SJSA1 (cell line): ENCODE results near the gene CYP27B1. TPM values are rescaled to one million over a fixed set of nuclear protein-coding genes. Genes with fewer than 3 reads are reported as not detected.

ENCODE experiments used
- DNase-seq, 2 experiments: peaks; one replicate each; pipeline ENCODE4 v3.0.0-alpha.2; 2015 to 2020; ENCODE audit warnings: low spot score in 2 of 2, low read depth in 1 of 2
- H3K27ac ChIP-seq: fragments of 250-450 bp; sonication (Bioruptor Pico); 2 replicates; pipeline ENCODE4 v1.5.1; 2020; ENCODE audit warnings: mild to moderate bottlenecking, moderate library complexity
- H3K27me3 ChIP-seq: fragments of 250-450 bp; sonication (Bioruptor Pico); replicated peaks from 2 replicates; pipeline ENCODE4 v1.5.1; 2020; ENCODE audit warnings: mild to moderate bottlenecking, moderate library complexity
- H3K36me3 ChIP-seq: fragments of 250-450 bp; sonication (Bioruptor Pico); 2 replicates; pipeline ENCODE4 v1.5.1; 2020; ENCODE audit warnings: mild to moderate bottlenecking
- H3K4me1 ChIP-seq: fragments of 250-450 bp; sonication (Bioruptor Pico); replicated peaks from 2 replicates; pipeline ENCODE4 v1.6.1; 2021; ENCODE audit warnings: mild to moderate bottlenecking
- H3K4me3 ChIP-seq: fragments of 250-450 bp; sonication (Bioruptor Pico); 2 replicates; pipeline ENCODE4 v1.5.1; 2020; ENCODE audit warnings: mild to moderate bottlenecking
- H3K9me3 ChIP-seq: fragments of 250-450 bp; sonication (Bioruptor Pico); replicated peaks from 2 replicates; pipeline ENCODE4 v1.5.1; 2020; ENCODE audit warnings: mild to moderate bottlenecking
- total RNA-seq: library from RNA; depleted of rRNA; stranded (reverse); fragments of >200 nt; shearing (Covaris generic); gene quantifications from 2 replicates; pipeline ENCODE4 v1.2.3, GENCODE V29; 2014

The CYP27B1 gene
- total RNA-seq, 1 experiment from 2014 or later: 12.9 TPM

DNA sequence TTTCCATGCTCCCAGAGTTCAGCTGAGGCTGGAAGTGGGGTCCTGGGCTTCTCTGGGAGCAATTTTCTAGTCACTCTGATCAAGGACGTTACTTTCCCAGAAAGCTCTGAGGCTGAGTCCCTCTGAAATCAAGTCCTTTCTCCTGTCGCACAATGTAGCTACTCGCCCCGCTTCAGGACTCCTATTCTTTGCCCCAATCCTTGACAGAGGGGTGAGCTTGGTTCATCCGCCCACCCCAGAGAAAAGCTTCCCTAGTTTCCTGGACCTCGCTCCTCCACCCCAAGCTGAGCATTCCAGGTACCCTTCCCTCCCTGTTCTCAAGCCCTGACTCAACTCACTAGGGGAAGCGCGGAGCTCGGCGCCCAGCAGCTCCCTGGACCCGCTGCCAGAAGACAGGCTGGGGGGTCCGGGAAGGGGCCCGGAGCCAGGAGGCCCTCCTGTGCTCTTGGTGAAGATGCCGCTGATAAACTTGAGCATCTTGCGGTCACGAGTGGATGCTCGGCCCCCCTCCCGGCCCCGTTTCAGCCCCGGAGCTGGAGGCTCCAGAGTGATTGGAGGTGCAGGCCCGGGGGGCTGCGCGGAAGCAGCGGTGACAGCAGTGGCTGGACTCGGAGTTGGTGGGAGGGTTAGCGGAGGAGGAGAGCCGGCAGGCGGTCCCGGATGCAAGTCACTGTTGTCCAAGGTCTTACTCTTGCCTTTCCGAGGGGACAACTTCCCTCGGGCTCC, 30.0 kb downstream of the CYP27B1 start:
- Histone ChIP-seq H3K36me3 (peaks cover 7% of the 10 kb centered on the region), H3K4me3 (no peak overlapping the region), H3K27me3 (peaks cover 98% of the 10 kb centered on the region), H3K4me1 (peaks cover 27% of the 10 kb centered on the region), H3K9me3 (peaks cover 16% of the 10 kb centered on the region), H3K27ac (no peak overlapping the region)
- peak in 1 of 2 experiments; percentile 95 for DNase-seq

DNA sequence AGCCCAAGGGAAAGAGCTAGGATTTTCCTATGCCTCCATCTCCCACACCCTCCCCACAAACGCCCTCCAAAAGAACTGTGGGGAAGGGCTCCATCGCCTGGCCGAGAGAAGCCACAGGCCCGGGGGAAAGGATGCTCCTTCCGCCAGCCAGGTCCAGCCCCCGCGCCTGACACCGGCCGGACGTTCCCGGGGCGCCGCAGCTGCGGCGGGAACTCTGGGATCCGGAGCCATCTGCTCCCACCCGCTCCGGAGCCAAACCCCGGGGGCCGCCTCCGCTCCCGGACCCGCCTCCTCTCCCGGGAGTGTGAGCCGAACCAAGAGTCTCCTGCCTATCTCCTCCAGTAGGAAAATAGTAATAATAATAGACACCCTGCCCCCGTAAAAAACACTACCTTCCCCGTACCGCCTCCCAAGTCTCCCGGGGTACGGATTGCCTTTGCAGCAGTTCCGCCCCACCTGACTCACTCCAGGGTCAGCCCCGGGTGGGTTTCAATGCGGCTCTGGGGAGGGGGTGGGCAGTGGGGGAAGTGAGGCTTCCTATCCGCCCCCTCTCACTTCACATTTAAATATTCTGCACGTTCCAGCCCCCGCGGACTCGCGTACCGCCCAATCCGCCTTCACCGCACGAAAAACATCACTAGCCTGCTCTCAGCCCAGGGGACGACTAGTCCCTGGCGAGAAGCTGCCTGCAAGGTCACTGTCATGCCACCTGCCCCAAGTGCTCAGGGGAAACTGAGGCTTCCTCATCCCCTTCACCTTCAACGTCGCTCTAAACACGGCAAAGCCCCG, 30.7 kb downstream of the CYP27B1 start:
- H3K27me3 ChIP-seq: peaks cover 98% of the 10 kb centered on the region
- peaks cover 27% of the 10 kb centered on the region for H3K4me1 ChIP-seq
- H3K9me3 ChIP-seq: peaks cover 16% of the 10 kb centered on the region
- no peak overlapping the region for H3K27ac ChIP-seq
- peaks cover 7% of the 10 kb centered on the region for H3K36me3 ChIP-seq
- peak overlapping the region; percentile 0; the same call in 1 of the 2 replicates for H3K4me3 ChIP-seq
- peak in 1 of 2 experiments; percentile 99 for DNase-seq

DNA sequence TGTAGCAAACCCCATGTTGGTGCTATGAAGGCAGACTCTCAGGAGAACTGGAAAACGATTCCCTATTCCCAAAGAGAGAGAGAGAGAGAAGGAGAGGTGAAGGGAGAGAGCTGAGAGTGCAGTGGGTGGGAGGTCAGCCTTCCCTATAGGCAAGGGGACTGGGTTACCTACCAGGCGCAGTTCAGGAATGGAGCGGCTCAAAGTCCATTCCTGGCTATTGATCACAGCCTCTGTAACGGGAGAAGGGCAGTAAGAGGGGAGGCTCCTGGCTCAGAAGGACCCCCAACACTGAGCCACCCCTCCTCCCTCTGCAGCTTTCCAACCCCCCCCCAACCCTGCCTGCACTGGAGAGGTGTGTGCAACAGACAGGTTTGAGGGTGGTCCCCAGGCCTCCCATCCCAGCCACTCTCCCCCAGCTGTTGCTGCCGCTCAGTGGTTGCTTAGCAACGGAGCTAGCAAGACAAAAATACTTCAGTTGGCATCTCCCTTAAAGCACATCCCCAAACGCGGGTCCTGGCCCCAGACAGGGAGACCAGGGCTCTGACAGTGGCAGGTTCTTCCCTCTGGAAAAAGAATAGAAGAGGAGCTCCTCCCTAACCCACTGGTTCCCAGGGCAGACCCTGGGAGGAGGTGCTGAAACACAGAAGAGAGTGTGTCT, 31.6 kb downstream of the CYP27B1 start:
- H3K4me1 ChIP-seq: peaks cover 27% of the 10 kb centered on the region
- H3K27ac ChIP-seq: no peak overlapping the region
- peaks cover 16% of the 10 kb centered on the region for H3K9me3 ChIP-seq
- H3K4me3 ChIP-seq: no peak overlapping the region
- DNase-seq: peak in 1 of 2 experiments; percentile 77
- H3K27me3 ChIP-seq: peaks cover 98% of the 10 kb centered on the region
- H3K36me3 ChIP-seq: peaks cover 7% of the 10 kb centered on the region

DNA sequence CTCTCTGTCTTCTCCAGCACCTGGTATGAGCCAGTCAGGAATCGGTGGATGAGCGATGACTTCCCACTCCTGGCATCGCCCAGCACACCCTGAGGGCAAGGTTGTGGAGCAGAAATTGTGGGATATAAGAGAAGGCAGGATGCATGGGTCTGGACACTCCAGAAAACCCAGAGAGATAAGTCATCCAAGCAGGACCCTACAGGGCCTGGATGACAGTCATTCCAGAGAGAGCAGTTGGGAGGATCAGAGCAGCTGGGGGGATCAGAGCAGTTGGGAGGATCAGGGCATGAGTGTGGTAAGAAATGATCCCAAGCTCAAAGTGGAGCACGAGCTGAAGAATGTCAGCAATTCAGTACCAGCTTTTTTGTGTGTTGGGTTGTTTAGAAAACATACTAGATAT, 32.3 kb downstream of the CYP27B1 start:
- DNase-seq: peak in 1 of 2 experiments; percentile 82

DNA sequence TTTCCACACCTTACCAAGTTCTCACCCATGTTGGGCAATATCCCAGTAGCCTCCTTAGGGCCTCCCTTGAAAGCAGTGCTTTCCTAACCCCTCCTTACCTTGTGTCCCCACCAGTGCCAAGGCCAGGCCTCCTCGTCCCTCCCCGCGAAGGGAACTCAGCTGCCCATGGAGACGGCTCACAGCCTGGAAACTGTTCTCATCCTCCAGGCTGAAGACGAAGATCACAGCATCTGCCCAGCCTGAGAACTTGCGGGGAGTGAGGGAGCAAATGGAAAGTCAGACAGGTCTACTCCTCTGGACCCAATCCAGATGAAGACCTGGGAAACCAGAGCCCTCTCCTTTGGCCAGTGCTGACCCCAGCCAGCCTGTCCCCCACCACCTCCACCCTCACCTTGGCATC, 33.0 kb downstream of the CYP27B1 start:
- Histone ChIP-seq H3K4me1 (peaks cover 27% of the 10 kb centered on the region), H3K27ac (no peak overlapping the region), H3K36me3 (peaks cover 7% of the 10 kb centered on the region), H3K27me3 (peaks cover 95% of the 10 kb centered on the region), H3K9me3 (peaks cover 16% of the 10 kb centered on the region), H3K4me3 (no peak overlapping the region)
- peak; percentile 71 to 95 for DNase-seq

More for the DNA sequence above, 32.3 kb downstream of the CYP27B1 start:
- H3K4me1 ChIP-seq: peaks cover 27% of the 10 kb centered on the region
- H3K27me3 ChIP-seq: peaks cover 98% of the 10 kb centered on the region
- H3K27ac ChIP-seq: no peak overlapping the region
- peaks cover 16% of the 10 kb centered on the region for H3K9me3 ChIP-seq
- peaks cover 7% of the 10 kb centered on the region for H3K36me3 ChIP-seq
- no peak overlapping the region for H3K4me3 ChIP-seq

DNA sequence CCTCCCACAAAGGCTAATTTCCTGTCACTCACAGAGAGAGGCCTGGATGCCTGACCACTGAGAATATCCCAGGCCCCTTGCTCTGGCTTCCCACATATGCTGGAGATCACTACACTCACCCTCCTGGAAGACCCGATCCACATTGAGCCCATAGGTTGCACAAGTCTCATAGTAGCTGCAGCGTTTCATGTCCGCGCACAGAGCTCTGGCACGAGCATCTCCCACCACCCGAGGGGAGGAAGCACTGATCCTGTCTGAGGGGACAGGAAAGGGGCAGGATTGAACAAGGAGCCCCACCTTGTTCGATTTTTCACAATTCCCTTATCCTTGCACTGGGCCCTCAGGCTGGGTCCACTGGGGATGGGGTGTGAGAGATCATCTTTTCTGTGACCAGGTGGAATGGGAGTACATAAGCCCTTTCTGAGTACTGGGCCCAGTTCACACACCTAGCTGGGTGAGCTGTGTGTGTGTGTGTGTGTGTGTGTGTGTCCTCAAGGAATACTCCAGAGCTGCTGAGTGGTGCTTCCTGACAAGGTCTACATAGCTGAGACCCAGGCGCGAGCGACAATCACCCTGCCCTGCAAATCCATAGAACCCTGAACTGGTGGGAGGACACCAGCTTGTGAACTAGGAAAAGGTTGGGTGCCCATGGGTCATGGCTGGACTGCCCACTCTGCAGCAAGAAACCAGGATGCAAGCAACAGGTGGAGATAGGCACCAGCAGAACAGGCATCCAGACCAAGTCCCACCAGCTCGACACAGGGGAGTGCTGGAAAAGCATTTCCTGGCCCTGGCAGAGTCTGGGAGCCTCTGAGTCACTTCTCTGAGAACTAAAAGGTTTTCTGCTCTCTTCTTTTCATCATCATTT, 33.9 kb downstream of the CYP27B1 start:
- Histone ChIP-seq H3K4me1 (peaks cover 25% of the 10 kb centered on the region), H3K36me3 (peaks cover 7% of the 10 kb centered on the region), H3K27me3 (peaks cover 88% of the 10 kb centered on the region), H3K9me3 (peaks cover 15% of the 10 kb centered on the region), H3K27ac (no peak overlapping the region), H3K4me3 (no peak overlapping the region)
- DNase-seq: peak in 1 of 2 experiments; percentile 95

DNA sequence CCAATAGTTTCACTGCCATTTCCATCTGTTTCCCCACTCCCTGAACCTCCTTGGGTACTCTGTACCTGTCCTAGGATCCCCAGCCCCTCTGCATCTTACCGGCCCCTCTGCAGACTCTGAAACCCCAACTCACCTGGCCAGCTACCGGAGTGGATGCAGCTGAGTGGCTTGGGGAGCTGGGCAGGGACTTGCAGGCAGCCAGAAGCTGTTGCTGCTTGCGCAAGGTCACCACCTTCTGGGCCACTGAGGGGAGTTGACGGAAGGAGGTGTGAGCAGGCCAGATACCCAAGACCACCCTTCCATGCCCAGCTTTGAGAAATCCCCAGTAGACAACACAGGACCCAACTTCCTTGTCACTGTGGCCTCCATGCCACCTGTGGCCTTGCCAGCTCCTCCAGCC, 34.6 kb downstream of the CYP27B1 start:
- peaks cover 21% of the 10 kb centered on the region for H3K4me1 ChIP-seq
- H3K36me3 ChIP-seq: peaks cover 6% of the 10 kb centered on the region
- H3K9me3 ChIP-seq: peaks cover 11% of the 10 kb centered on the region
- H3K4me3 ChIP-seq: no peak overlapping the region
- no peak overlapping the region for H3K27ac ChIP-seq
- H3K27me3 ChIP-seq: peaks cover 81% of the 10 kb centered on the region
- DNase-seq: no peak

DNA sequence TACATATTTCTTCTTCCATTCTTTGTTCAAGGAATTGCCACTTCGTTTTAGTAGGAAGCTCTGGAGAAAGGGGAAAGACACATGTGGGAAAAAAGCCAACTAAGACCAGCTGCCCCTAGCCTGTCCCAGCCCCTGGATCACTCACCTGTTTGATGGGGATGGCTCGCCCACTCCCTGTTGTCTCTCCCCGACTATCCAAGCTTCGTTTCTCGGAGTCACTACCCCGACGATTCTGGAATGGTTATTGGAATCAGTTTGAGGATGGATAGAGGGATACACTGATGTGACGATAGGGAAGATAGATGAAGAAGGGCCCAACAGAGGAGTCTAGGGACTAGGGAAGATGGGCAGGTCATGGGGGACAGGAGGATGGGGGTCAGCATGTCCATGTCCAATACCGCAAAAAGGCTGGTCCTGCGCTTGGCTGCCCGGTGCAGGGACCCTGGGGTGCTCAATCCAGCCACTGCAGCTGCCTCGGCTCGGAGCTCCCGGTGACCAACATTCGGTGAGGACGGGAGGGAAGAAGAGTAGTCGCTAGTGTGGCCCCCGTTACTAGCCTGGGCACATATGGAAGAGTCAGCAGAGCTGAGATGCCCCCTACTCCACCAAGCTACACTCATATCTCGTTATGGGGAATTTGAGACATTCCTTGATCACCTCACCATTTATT, 35.3 kb downstream of the CYP27B1 start:
- peak in 1 of 2 experiments; percentile 94 for DNase-seq
- Histone ChIP-seq H3K9me3 (peaks cover 13% of the 10 kb centered on the region), H3K27me3 (peaks cover 74% of the 10 kb centered on the region), H3K27ac (no peak overlapping the region), H3K4me3 (no peak overlapping the region), H3K36me3 (peaks cover 13% of the 10 kb centered on the region), H3K4me1 (peaks cover 21% of the 10 kb centered on the region)

DNA sequence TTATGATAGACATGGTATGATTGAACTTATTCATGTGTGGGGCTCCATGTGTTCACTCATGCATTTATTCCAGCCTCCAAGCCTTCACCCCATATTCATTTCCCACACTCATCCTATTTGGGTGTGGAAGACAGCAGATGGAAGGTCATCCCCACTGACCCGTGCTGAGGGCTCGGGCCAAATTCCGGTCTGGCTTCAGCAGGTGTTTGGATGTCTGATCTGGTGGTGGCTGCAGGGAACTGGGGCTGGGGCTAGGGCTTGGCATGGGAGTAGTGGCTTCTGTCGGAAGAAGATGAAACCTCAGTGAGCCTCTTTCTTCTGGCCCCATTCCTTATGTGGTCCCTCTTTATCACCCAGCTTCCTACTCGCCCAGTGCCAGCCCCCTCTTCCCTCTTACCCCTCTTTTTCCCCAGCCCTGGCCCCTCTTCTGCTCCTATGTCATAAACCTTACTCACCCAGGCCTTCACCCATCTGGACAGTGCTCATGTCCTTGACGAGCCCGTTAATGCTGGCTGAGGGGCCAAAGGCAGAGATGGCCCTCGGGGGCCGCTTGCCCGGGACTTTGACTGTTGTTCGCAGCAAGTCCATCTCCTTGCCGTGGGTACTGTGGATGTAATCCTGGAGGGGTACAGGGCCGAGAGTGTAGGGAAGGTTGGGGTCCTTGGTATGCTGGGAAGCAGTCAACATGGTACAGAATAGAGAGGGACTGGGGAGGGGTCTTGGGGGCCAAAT, 36.4 kb downstream of the CYP27B1 start:
- no peak overlapping the region for H3K27ac ChIP-seq
- peaks cover 20% of the 10 kb centered on the region for H3K4me1 ChIP-seq
- peaks cover 17% of the 10 kb centered on the region for H3K9me3 ChIP-seq
- H3K27me3 ChIP-seq: peaks cover 63% of the 10 kb centered on the region
- H3K4me3 ChIP-seq: no peak overlapping the region
- H3K36me3 ChIP-seq: peaks cover 18% of the 10 kb centered on the region
- peak in 1 of 2 experiments; percentile 93 for DNase-seq

DNA sequence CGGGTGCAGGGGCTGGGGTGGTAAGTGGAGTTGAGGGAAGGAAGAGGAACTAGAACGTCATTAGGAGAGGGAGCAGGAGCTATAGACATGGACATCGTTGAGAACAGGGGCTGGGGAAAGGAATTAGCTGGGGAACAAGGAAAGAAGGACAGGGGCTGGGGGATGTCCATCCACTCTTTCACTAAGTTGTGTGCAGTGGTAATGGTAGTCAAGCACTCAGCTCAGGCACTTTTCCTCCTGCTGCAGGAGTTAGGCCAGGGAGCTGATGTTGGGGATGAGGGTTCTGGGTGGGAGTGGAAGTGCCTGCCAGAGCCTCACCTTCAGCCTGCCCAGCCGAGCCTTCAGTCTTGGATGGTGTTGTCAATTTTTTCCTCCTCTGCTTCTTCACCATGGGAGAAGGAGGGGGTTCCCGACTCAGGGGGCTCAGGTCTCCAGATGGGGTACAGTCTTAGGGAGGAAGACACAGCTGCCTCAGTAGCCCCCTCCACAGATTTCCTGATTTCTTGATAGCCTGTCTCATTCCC, 37.5 kb downstream of the CYP27B1 start:
- no peak overlapping the region for H3K4me3 ChIP-seq
- no peak overlapping the region for H3K27ac ChIP-seq
- H3K36me3 ChIP-seq: peaks cover 18% of the 10 kb centered on the region
- peaks cover 17% of the 10 kb centered on the region for H3K9me3 ChIP-seq
- peaks cover 20% of the 10 kb centered on the region for H3K4me1 ChIP-seq
- peaks cover 58% of the 10 kb centered on the region for H3K27me3 ChIP-seq
- DNase-seq: peak in 1 of 2 experiments; percentile 92

DNA sequence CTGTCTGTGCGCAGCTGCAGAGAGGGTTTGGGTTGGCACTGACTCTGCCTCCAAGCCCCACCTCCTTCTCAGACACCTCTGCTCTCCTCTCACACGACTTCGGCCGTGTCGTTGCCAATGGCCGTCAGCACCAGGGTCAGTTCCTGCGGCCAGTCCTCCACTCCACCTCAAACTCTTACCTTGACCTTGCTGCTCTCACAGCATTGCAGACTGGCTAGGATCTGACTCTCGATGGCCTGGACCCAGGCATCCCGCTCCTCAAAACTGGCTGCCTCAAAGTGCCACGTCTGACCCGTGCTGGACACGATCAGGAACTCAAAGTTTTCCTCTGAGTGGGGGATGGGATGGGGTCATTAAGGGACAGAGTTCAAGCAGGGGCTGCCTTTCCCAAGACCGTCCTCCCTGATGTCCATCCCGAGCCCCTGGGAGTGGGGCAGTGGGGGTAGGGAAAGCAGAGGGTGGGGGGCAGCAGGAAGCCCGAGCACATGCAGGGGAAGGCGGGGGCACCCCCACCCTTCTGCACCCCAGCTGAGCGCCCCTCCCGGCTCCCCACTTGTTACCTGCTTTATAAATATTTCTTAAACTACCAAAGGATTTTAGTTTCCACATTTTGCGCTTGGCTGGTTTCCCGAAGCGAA, 39.0 kb downstream of the CYP27B1 start:
- Histone ChIP-seq H3K27ac (no peak overlapping the region), H3K9me3 (peaks cover 14% of the 10 kb centered on the region), H3K4me1 (peaks cover 20% of the 10 kb centered on the region), H3K36me3 (peaks cover 18% of the 10 kb centered on the region), H3K27me3 (peaks cover 52% of the 10 kb centered on the region), H3K4me3 (no peak overlapping the region)
- peak in 1 of 2 experiments; percentile 94 for DNase-seq
